GM21390 (cell line): Measurements from ENCODE around the gene MAFF.
"Not testable (repeated sequence)": the region's sequence is repeated elsewhere in the genome, so short reads cannot be mapped to it uniquely, and the experiment has no call there.

Experiments used
- ATAC-seq: cut with Tn5 transposase; IDR thresholded peaks from one replicate; pipeline ENCODE4 v1.9.1; 2021; ENCODE audit not compliant: unreplicated experiment

Gene MAFF

GRCh38 chr22:38221908-38222796 is 20.4 kb downstream of the MAFF start:
- no peak for ATAC-seq

- ATAC-seq: no peak
Measured at GRCh38 chr22:38222797-38223119, 21.0 kb downstream of the MAFF start.

GRCh38 chr22:38223289-38223960 is 21.6 kb downstream of the MAFF start:
- ATAC-seq: no peak

- ATAC-seq: no peak
Measured at GRCh38 chr22:38226853-38227649, 25.3 kb downstream of the MAFF start.

- ATAC-seq: no peak
Measured at GRCh38 chr22:38228326-38228872, 26.6 kb downstream of the MAFF start.

- ATAC-seq: no peak
Measured at GRCh38 chr22:38228873-38229740, 27.3 kb downstream of the MAFF start.

- no peak for ATAC-seq
Measured at GRCh38 chr22:38230108-38230825, 28.5 kb downstream of the MAFF start.

- ATAC-seq: no peak
Measured at GRCh38 chr22:38230916-38231315, 29.1 kb downstream of the MAFF start.

GRCh38 chr22:38232196-38232595 is 30.4 kb downstream of the MAFF start:
- ATAC-seq: no peak

GRCh38 chr22:38233427-38233826 is 31.6 kb downstream of the MAFF start:
- no peak for ATAC-seq

- ATAC-seq: not testable (repeated sequence)
Measured at GRCh38 chr22:38233856-38234255, 32.1 kb downstream of the MAFF start.

- no peak for ATAC-seq
Measured at GRCh38 chr22:38235240-38235850, 33.6 kb downstream of the MAFF start.

- no peak for ATAC-seq
Measured at GRCh38 chr22:38236786-38237185, 35.0 kb downstream of the MAFF start.

- no peak for ATAC-seq
Measured at GRCh38 chr22:38238519-38239071, 36.8 kb downstream of the MAFF start.

- ATAC-seq: no peak
Measured at GRCh38 chr22:38239101-38239761, 37.4 kb downstream of the MAFF start.

- ATAC-seq: no peak
Measured at GRCh38 chr22:38240734-38241252, 39.0 kb downstream of the MAFF start.

GRCh38 chr22:38243007-38243765 is 41.4 kb downstream of the MAFF start:
- ATAC-seq: no peak

GRCh38 chr22:38244106-38244505 is 42.3 kb downstream of the MAFF start:
- ATAC-seq: no peak
